LNCaP clone FGC (cell line): Measurements from ENCODE around the gene GMDS.
A peak's percentile ranks its signal among the peaks of the same experiment; 100 is the strongest.

ENCODE experiments used
- DNase-seq: peaks from one replicate; pipeline ENCODE4 v3.0.0-alpha.2; 2011; ENCODE audit warnings: low read depth
- H3K4me3 ChIP-seq: 2 replicates; pipeline ENCODE4 v1.5.1; 2011; ENCODE audit warnings: mild to moderate bottlenecking, low read depth, low read length, control low read depth
- CTCF ChIP-seq: IDR thresholded peaks from 2 replicates; pipeline ENCODE4 v1.5.1; 2012; ENCODE audit warnings: mild to moderate bottlenecking; ENCODE audit not compliant: control insufficient read depth, insufficient read depth; ENCODE audit errors: extremely low read depth

The GMDS gene

GRCh38 chr6:1613688-1614447 is 631.5 kb downstream of the GMDS start:
- DNase-seq: no peak
- TF ChIP-seq CTCF: no peak
- H3K4me3 ChIP-seq: no peak overlapping the region

GRCh38 chr6:1613346-1613687 is 632.1 kb downstream of the GMDS start:
- no peak for TF ChIP-seq CTCF
- H3K4me3 ChIP-seq: no peak overlapping the region
- no peak for DNase-seq

GRCh38 chr6:1612974-1613306 is 632.5 kb downstream of the GMDS start:
- no peak for TF ChIP-seq CTCF
- H3K4me3 ChIP-seq: no peak overlapping the region
- DNase-seq: no peak

- no peak for DNase-seq
- TF ChIP-seq CTCF: no peak
- H3K4me3 ChIP-seq: peak overlapping the region; percentile 23; the same call in 1 of the 2 replicates
Observed at GRCh38 chr6:1612299-1612973, 633.0 kb downstream of the GMDS start.

- H3K4me3 ChIP-seq: peak overlapping the region; percentile 23; the same call in 1 of the 2 replicates
- DNase-seq: no peak
- no peak for TF ChIP-seq CTCF
Observed at GRCh38 chr6:1611572-1612298, 633.7 kb downstream of the GMDS start.

- peak; percentile 23; the same call in 1 of the 2 replicates for TF ChIP-seq CTCF
- DNase-seq: no peak
- no peak overlapping the region for H3K4me3 ChIP-seq
Observed at GRCh38 chr6:1611322-1611571, 634.2 kb downstream of the GMDS start.
